Mucosa of descending colon (tissue), 3 donors: ENCODE measurements around the gene ATOH7. TPM values are rescaled to one million over a fixed set of nuclear protein-coding genes. Genes with fewer than 3 reads are reported as not detected.

Experiments used
- ATAC-seq: fragments of 200-7000 bp; cut with Tn5 transposase; one replicate; pipeline ENCODE4 v1.9.1; 2020; ENCODE audit warnings: mild to moderate bottlenecking, moderate library complexity
- DNase-seq, 3 donors: peaks; one replicate each; pipeline ENCODE4 v3.0.0-alpha.2; 2020
- H3K36me3 ChIP-seq: fragments of 200-600 bp; one replicate; pipeline ENCODE4 v1.8.0; 2021; ENCODE audit warnings: low read depth, mild to moderate bottlenecking
- H3K4me1 ChIP-seq: fragments of 200-600 bp; one replicate; pipeline ENCODE4 v1.8.0; 2021; ENCODE audit warnings: low read depth, mild to moderate bottlenecking
- H3K4me3 ChIP-seq: fragments of 200-600 bp; one replicate; pipeline ENCODE4 v1.8.0; 2021; ENCODE audit warnings: mild to moderate bottlenecking
- H3K9me3 ChIP-seq: fragments of 200-600 bp; one replicate; pipeline ENCODE4 v1.8.0; 2021; ENCODE audit warnings: mild to moderate bottlenecking
- intact Hi-C, 2 donors: fragments of 100-400 bp; cut with DNase I in 1 of 2; cut with micrococcal nuclease in 1 of 2; formaldehyde crosslinking; loops; one replicate each; pipeline versions ENCODE4 v1.11.0 to v1.11.1; 2022; cut with DNase I, micrococcal nuclease
- total RNA-seq, 3 donors: library from RNA; stranded (reverse); fragmentation: NEBNext Ultra II Directional in 2 of 3; extraction: Animal tissue kit (Norgen Biotek cat#: 25700) in 2 of 3; gene quantifications; one replicate each; pipeline versions ENCODE4 v1.2.1 to v1.2.4, GENCODE V29; 2021 to 2023
- TF ChIP-seq, protein P1 (sequence below): fragments of 200-600 bp; IDR thresholded peaks from one replicate; pipeline ENCODE4 v1.8.0; 2022; ENCODE audit warnings: antibody characterized with exemption, mild to moderate bottlenecking
- donor health status: DM: no; HTN: no; CAD: no; lungs with moderate emphysema.
- donor health status: DM: no; HTN: no; CAD: no.
- donor health status: DM: no; HTN: yes; CAD: no.

The ATOH7 gene
- total RNA-seq, 3 donors from 2014 or later, result 0.19 to 0.53 TPM; not detected in 1

- TF ChIP-seq, protein P1, sequence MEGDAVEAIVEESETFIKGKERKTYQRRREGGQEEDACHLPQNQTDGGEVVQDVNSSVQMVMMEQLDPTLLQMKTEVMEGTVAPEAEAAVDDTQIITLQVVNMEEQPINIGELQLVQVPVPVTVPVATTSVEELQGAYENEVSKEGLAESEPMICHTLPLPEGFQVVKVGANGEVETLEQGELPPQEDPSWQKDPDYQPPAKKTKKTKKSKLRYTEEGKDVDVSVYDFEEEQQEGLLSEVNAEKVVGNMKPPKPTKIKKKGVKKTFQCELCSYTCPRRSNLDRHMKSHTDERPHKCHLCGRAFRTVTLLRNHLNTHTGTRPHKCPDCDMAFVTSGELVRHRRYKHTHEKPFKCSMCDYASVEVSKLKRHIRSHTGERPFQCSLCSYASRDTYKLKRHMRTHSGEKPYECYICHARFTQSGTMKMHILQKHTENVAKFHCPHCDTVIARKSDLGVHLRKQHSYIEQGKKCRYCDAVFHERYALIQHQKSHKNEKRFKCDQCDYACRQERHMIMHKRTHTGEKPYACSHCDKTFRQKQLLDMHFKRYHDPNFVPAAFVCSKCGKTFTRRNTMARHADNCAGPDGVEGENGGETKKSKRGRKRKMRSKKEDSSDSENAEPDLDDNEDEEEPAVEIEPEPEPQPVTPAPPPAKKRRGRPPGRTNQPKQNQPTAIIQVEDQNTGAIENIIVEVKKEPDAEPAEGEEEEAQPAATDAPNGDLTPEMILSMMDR, result no peak
- no peak for ATAC-seq
Observed at GRCh38 chr10:68239596-68240150, 7.8 kb upstream of the ATOH7 start.

GRCh38 chr10:68239069-68239468 is 7.2 kb upstream of the ATOH7 start:
- H3K4me3 ChIP-seq, result no peak overlapping the region
- intact Hi-C loops, result no loop called here
- no peaks in the 10 kb centered on the region for H3K9me3 ChIP-seq
- ATAC-seq (no peak), DNase-seq (no peak)
- TF ChIP-seq, protein P1, result no peak
- no peaks in the 10 kb centered on the region for H3K36me3 ChIP-seq
- H3K4me1 ChIP-seq, result no peaks in the 10 kb centered on the region

More at GRCh38 chr10:68239596-68240150, 7.8 kb upstream of the ATOH7 start:
- H3K9me3 ChIP-seq, result no peaks in the 10 kb centered on the region
- no peaks in the 10 kb centered on the region for H3K4me1 ChIP-seq
- no peaks in the 10 kb centered on the region for H3K36me3 ChIP-seq
- no peak overlapping the region for H3K4me3 ChIP-seq
- intact Hi-C loops, result no loop called here
- DNase-seq, result no peak

DNA sequence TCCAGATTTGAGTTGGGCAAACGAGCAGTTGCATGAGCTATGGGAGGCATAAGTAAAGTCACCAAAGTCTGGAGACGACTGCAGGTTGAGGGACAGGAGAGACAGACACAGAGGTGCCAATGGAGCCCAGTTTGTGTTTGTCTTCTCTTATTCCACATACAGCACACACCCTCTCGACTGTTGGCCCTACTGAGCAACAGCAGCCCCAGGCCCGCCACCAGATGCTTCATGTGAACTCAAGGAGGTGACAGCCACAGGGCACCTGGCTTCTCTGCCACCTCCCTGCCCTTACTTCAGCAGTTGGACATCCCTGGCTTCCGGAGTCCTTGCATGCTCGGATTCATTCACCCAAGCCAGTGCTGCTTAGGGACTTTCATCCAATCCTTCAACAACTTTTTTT is 6.5 kb upstream of the ATOH7 start:
- H3K9me3 ChIP-seq, result no peaks in the 10 kb centered on the region
- ATAC-seq (no peak), DNase-seq (no peak)
- intact Hi-C loops, result no loop called here
- no peaks in the 10 kb centered on the region for H3K4me1 ChIP-seq
- TF ChIP-seq, protein P1, result no peak
- H3K36me3 ChIP-seq, result no peaks in the 10 kb centered on the region
- H3K4me3 ChIP-seq, result no peak overlapping the region

- H3K9me3 ChIP-seq, result no peaks in the 10 kb centered on the region
- DNase-seq, result no peak
- H3K4me1 ChIP-seq, result no peaks in the 10 kb centered on the region
- TF ChIP-seq, protein P1, result no peak
- no peak for ATAC-seq
- intact Hi-C loops, result no loop called here
- H3K4me3 ChIP-seq, result no peak overlapping the region
- no peaks in the 10 kb centered on the region for H3K36me3 ChIP-seq
Observed at GRCh38 chr10:68237173-68237572, 5.3 kb upstream of the ATOH7 start.

DNA sequence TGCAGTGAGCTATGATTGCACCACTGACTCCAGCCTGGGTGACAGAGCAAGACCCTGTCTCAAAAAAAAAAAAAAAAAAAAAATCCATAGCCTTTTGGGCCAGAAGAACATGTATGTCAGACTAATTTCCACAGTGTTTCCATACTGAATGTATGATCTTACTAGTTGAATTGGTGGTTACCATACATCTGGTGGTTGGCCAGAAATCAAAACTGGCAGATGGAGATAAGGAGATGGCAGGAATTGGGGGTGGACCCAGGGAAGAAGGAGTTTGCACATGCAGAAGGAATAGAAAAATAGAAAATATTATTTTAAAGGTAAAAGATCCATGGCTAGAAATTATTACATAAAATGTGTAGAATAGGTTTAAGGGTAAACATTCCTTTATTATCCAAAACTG is 3.7 kb upstream of the ATOH7 start:
- Histone ChIP-seq H3K4me1 (peaks cover 6% of the 10 kb centered on the region), H3K36me3 (no peaks in the 10 kb centered on the region), H3K9me3 (no peaks in the 10 kb centered on the region), H3K4me3 (no peak overlapping the region)
- ATAC-seq (no peak), DNase-seq (no peak)
- TF ChIP-seq, protein P1, result no peak
- intact Hi-C loops, result no loop called here

- Histone ChIP-seq H3K9me3 (no peaks in the 10 kb centered on the region), H3K4me3 (no peak overlapping the region), H3K4me1 (peaks cover 9% of the 10 kb centered on the region), H3K36me3 (no peaks in the 10 kb centered on the region)
- ATAC-seq (no peak), DNase-seq (no peak)
- TF ChIP-seq, protein P1, result no peak
- intact Hi-C loops, result no loop called here
Observed at GRCh38 chr10:68235111-68235510, 3.2 kb upstream of the ATOH7 start.
